Astrocyte (in vitro differentiated cells and primary cell): Measurements from ENCODE around the gene HESX1.

Experiments
- CTCF ChIP-seq: IDR thresholded peaks from 2 replicates; pipeline ENCODE4 v1.5.1; 2011; ENCODE audit warnings: low read depth, mild to moderate bottlenecking, inconsistent platforms, low read length, moderate library complexity; ENCODE audit not compliant: insufficient read depth
- EZH2 ChIP-seq: IDR thresholded peaks from 2 replicates; pipeline ENCODE4 v1.6.1; 2012; ENCODE audit warnings: mild to moderate bottlenecking, low read length, inconsistent platforms; ENCODE audit not compliant: insufficient read depth

GRCh38 chr3:57199895-57200297 is at the start of gene HESX1:
- no peak for TF ChIP-seq CTCF
- TF ChIP-seq EZH2: no peak
